ENCODE results near the gene CXCL12. TPM values are rescaled to one million over a fixed set of nuclear protein-coding genes. Genes with fewer than 3 reads are reported as not detected.

CXCL12 gene
- polyA plus RNA-seq, 1 donor: 46.6 TPM

- H3K4me3 ChIP-seq (ENCODE audit: low read length): no peak overlapping the region
- no peaks in the 10 kb centered on the region for H3K4me1 ChIP-seq (ENCODE audit: control insufficient read depth, insufficient read depth, low read length)
- WGBS (ENCODE audit: insufficient coverage, low lambda C conversion rate): no CpG with 5 or more reads among the region's 4 CpGs
- H3K9me3 ChIP-seq (ENCODE audit: control insufficient read depth, low read depth, low read length): no peaks in the 10 kb centered on the region
- no peak overlapping the region for H3K27ac ChIP-seq (ENCODE audit: low read length)
- no peaks in the 10 kb centered on the region for H3K36me3 ChIP-seq (ENCODE audit: control insufficient read depth, insufficient read depth, low read length)
- DNase-seq: no peak
- peaks cover 4% of the 10 kb centered on the region for H3K27me3 ChIP-seq (ENCODE audit: control insufficient read depth, insufficient read depth, low read length)
These were observed 31.8 kb downstream of the CXCL12 start for GRCh38 chr10:44353128-44353390.

DNA sequence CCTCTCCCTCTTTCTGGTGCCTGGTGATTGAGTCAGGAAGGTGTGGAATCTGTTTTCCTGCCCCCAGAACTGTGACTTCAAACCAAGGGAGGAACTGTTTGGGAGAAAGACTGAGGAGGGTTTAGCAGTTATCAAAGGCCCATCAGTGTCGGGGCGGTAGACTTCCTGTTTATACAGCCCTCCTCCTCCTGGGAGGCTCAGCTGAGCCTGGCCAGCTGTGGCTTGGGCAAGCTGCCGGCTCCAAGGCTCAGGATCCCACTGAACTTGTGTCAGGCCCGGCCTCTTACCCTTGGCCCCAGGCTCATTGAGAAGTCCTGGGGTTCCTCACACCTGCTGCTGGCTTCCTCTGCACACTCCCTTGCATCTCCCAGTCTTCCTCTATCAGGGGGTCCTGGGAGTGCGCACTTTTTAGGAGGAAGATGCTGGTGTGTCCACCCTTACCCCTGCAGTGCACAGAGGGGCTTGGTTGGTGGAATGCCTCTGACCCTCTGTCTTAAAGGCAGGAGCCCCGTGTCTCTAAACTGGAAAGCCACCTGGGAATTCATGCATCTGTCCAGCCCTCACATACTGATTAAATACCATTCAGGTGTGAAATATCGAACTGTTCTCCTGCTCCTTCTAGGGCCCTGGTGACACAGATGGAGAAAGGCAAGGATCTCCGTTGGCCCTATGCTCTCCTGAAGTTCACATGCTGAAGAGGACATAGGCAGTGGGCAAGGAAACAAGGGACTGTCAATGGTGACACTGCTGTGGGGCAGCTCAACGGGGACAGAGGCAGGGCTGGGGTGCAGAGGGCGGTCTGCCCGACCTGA, 32.4 kb downstream of the CXCL12 start:
- no peaks in the 10 kb centered on the region for H3K9me3 ChIP-seq (ENCODE audit: control insufficient read depth, low read depth, low read length)
- no peak overlapping the region for H3K4me3 ChIP-seq (ENCODE audit: low read length)
- H3K27ac ChIP-seq (ENCODE audit: low read length): no peak overlapping the region
- no peaks in the 10 kb centered on the region for H3K36me3 ChIP-seq (ENCODE audit: control insufficient read depth, insufficient read depth, low read length)
- no CpG with 5 or more reads among the region's 11 CpGs for WGBS (ENCODE audit: insufficient coverage, low lambda C conversion rate)
- DNase-seq: peak; percentile 27 to 36
- peaks cover 4% of the 10 kb centered on the region for H3K27me3 ChIP-seq (ENCODE audit: control insufficient read depth, insufficient read depth, low read length)
- no peaks in the 10 kb centered on the region for H3K4me1 ChIP-seq (ENCODE audit: control insufficient read depth, insufficient read depth, low read length)

DNA sequence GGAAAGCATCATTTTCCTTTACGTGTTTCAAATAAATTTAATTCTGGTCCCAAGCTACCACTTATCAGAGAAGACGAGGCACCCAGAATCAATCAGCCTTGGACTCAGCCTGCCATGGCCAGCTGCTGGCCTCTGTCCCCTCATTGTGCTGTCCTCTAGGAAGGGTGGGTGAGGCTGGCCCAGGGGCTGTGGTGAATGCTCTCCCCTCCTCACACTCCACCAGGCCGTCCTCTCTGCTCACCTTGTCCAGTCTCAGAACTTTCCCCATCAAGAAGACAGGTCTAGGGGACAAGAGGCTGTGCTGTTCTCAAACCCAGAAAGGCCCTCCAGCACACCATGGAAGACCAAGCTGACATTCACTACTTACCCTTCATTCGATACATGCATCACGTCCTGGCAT, 36.4 kb downstream of the CXCL12 start:
- DNase-seq: no peak
- no peaks in the 10 kb centered on the region for H3K36me3 ChIP-seq (ENCODE audit: control insufficient read depth, insufficient read depth, low read length)
- no peak overlapping the region for H3K4me3 ChIP-seq (ENCODE audit: low read length)
- H3K4me1 ChIP-seq (ENCODE audit: control insufficient read depth, insufficient read depth, low read length): no peaks in the 10 kb centered on the region
- H3K9me3 ChIP-seq (ENCODE audit: control insufficient read depth, low read depth, low read length): no peaks in the 10 kb centered on the region
- peaks cover 3% of the 10 kb centered on the region for H3K27me3 ChIP-seq (ENCODE audit: control insufficient read depth, insufficient read depth, low read length)
- WGBS (ENCODE audit: insufficient coverage, low lambda C conversion rate): no CpG with 5 or more reads among the region's 5 CpGs
- H3K27ac ChIP-seq (ENCODE audit: low read length): no peak overlapping the region

GRCh38 chr10:44347609-44348400, 37.1 kb downstream of the CXCL12 start:
- Histone ChIP-seq H3K27ac (ENCODE audit: low read length) (no peak overlapping the region), H3K36me3 (ENCODE audit: control insufficient read depth, insufficient read depth, low read length) (no peaks in the 10 kb centered on the region), H3K4me1 (ENCODE audit: control insufficient read depth, insufficient read depth, low read length) (no peaks in the 10 kb centered on the region), H3K27me3 (ENCODE audit: control insufficient read depth, insufficient read depth, low read length) (peaks cover 3% of the 10 kb centered on the region), H3K9me3 (ENCODE audit: control insufficient read depth, low read depth, low read length) (no peaks in the 10 kb centered on the region), H3K4me3 (ENCODE audit: low read length) (no peak overlapping the region)
- DNase-seq: no peak
- WGBS (ENCODE audit: insufficient coverage, low lambda C conversion rate): no CpG with 5 or more reads among the region's 10 CpGs

DNA sequence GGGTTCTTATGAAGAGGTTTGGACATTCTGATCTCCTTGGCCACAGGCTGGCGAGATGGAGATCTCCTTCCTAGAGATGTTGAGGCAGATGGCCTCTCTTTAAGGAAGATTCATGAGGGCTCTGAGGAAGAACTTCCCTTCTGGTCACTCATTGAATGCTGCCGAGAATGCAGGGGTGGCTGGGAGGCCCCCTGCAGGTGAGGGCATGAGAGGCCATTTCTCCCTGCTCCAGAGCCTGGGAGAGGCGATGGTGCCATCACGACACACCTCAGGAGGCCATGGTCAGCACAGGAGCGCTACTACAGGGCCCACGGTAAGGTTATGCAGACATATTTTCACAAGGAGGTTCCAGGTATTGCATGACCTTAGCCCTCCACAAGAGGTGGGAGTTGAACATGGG, 40.2 kb downstream of the CXCL12 start:
- no peak overlapping the region for H3K4me3 ChIP-seq (ENCODE audit: low read length)
- H3K4me1 ChIP-seq (ENCODE audit: control insufficient read depth, insufficient read depth, low read length): no peaks in the 10 kb centered on the region
- H3K27ac ChIP-seq (ENCODE audit: low read length): no peak overlapping the region
- H3K36me3 ChIP-seq (ENCODE audit: control insufficient read depth, insufficient read depth, low read length): no peaks in the 10 kb centered on the region
- no CpG with 5 or more reads among the region's 6 CpGs for WGBS (ENCODE audit: insufficient coverage, low lambda C conversion rate)
- DNase-seq: no peak
- no peaks in the 10 kb centered on the region for H3K9me3 ChIP-seq (ENCODE audit: control insufficient read depth, low read depth, low read length)
- peaks cover 7% of the 10 kb centered on the region for H3K27me3 ChIP-seq (ENCODE audit: control insufficient read depth, insufficient read depth, low read length)

DNA sequence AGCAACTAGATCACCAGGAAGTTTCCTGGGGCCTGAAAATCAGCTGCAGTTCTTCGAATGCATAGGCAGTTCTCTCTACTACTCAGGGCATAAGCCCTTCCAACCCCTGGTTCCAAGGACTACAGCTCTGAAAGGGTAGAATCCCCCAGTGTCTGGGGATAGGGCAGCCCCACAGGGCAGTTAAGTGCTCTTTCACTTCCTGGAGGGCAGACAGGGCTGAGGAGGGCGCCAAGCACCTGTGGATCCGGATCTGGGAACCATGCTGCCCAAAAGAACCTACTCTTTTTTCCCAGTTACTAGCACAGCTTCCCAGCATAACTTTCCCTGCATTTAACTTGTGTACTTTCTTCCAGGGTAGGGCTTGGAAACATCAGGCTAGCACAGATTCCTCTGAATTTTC, 41.1 kb downstream of the CXCL12 start:
- DNase-seq: no peak
- Histone ChIP-seq H3K4me1 (ENCODE audit: control insufficient read depth, insufficient read depth, low read length) (no peaks in the 10 kb centered on the region), H3K9me3 (ENCODE audit: control insufficient read depth, low read depth, low read length) (no peaks in the 10 kb centered on the region), H3K27me3 (ENCODE audit: control insufficient read depth, insufficient read depth, low read length) (peaks cover 7% of the 10 kb centered on the region), H3K4me3 (ENCODE audit: low read length) (no peak overlapping the region), H3K27ac (ENCODE audit: low read length) (no peak overlapping the region), H3K36me3 (ENCODE audit: control insufficient read depth, insufficient read depth, low read length) (no peaks in the 10 kb centered on the region)
- WGBS (ENCODE audit: insufficient coverage, low lambda C conversion rate): no CpG with 5 or more reads among the region's 3 CpGs

- Histone ChIP-seq H3K27ac (ENCODE audit: low read length) (no peak overlapping the region), H3K9me3 (ENCODE audit: control insufficient read depth, low read depth, low read length) (no peaks in the 10 kb centered on the region), H3K27me3 (ENCODE audit: control insufficient read depth, insufficient read depth, low read length) (peaks cover 7% of the 10 kb centered on the region), H3K4me1 (ENCODE audit: control insufficient read depth, insufficient read depth, low read length) (no peaks in the 10 kb centered on the region), H3K36me3 (ENCODE audit: control insufficient read depth, insufficient read depth, low read length) (no peaks in the 10 kb centered on the region), H3K4me3 (ENCODE audit: low read length) (no peak overlapping the region)
- no CpG with 5 or more reads among the region's 3 CpGs for WGBS (ENCODE audit: insufficient coverage, low lambda C conversion rate)
- DNase-seq: no peak
These were observed 43.0 kb downstream of the CXCL12 start for GRCh38 chr10:44341886-44342285.

- H3K9me3 ChIP-seq (ENCODE audit: control insufficient read depth, low read depth, low read length): no peaks in the 10 kb centered on the region
- no peak overlapping the region for H3K27ac ChIP-seq (ENCODE audit: low read length)
- no CpG with 5 or more reads among the region's 3 CpGs for WGBS (ENCODE audit: insufficient coverage, low lambda C conversion rate)
- H3K27me3 ChIP-seq (ENCODE audit: control insufficient read depth, insufficient read depth, low read length): peaks cover 7% of the 10 kb centered on the region
- H3K36me3 ChIP-seq (ENCODE audit: control insufficient read depth, insufficient read depth, low read length): no peaks in the 10 kb centered on the region
- no peaks in the 10 kb centered on the region for H3K4me1 ChIP-seq (ENCODE audit: control insufficient read depth, insufficient read depth, low read length)
- no peak overlapping the region for H3K4me3 ChIP-seq (ENCODE audit: low read length)
- DNase-seq: no peak
These were observed 44.3 kb downstream of the CXCL12 start for GRCh38 chr10:44340557-44340956.

DNA sequence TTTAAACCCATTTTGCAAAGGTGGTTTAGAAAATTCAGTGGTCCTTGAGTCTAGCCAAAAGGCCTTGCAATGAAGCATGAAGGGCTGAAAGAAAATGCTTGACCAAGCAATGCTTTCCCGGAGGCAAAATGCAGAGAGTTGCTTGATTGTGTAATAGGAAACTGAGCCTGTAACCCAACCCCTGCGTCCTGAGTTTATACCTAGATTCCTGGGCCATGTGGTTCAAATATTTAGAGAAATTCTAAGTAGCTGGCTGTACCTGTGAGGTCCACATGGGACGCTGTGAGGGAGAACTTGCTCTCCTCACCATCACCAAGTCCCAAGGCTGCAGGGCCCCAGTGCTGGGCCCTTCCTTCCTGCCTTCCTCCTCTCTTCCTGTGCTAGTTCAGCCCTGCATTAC, 45.7 kb downstream of the CXCL12 start:
- H3K4me1 ChIP-seq (ENCODE audit: control insufficient read depth, insufficient read depth, low read length): no peaks in the 10 kb centered on the region
- H3K4me3 ChIP-seq (ENCODE audit: low read length): no peak overlapping the region
- no peaks in the 10 kb centered on the region for H3K36me3 ChIP-seq (ENCODE audit: control insufficient read depth, insufficient read depth, low read length)
- no peaks in the 10 kb centered on the region for H3K9me3 ChIP-seq (ENCODE audit: control insufficient read depth, low read depth, low read length)
- H3K27me3 ChIP-seq (ENCODE audit: control insufficient read depth, insufficient read depth, low read length): peaks cover 7% of the 10 kb centered on the region
- no peak for DNase-seq
- WGBS (ENCODE audit: insufficient coverage, low lambda C conversion rate): no CpG with 5 or more reads among the region's 3 CpGs
- no peak overlapping the region for H3K27ac ChIP-seq (ENCODE audit: low read length)

GRCh38 chr10:44337081-44337480, 47.8 kb downstream of the CXCL12 start:
- no peak overlapping the region for H3K27ac ChIP-seq (ENCODE audit: low read length)
- 60% methylated on average over 1 of the region's 4 CpGs for WGBS (ENCODE audit: insufficient coverage, low lambda C conversion rate)
- no peak for DNase-seq
- H3K4me1 ChIP-seq (ENCODE audit: control insufficient read depth, insufficient read depth, low read length): no peaks in the 10 kb centered on the region
- H3K9me3 ChIP-seq (ENCODE audit: control insufficient read depth, low read depth, low read length): no peaks in the 10 kb centered on the region
- no peak overlapping the region for H3K4me3 ChIP-seq (ENCODE audit: low read length)
- no peaks in the 10 kb centered on the region for H3K36me3 ChIP-seq (ENCODE audit: control insufficient read depth, insufficient read depth, low read length)
- peaks cover 4% of the 10 kb centered on the region for H3K27me3 ChIP-seq (ENCODE audit: control insufficient read depth, insufficient read depth, low read length)
